SK-N-SH treated with all-trans-retinoic acid at 6 μM for 48 hours (cell line): ENCODE measurements around the gene SGPL1.

ENCODE experiments used
- ATAC-seq: fragments of 200-7000 bp; cut with Tn5 transposase; 3 replicates; pipeline ENCODE4 v1.9.1; 2020; ENCODE audit warnings: mild to moderate bottlenecking, moderate library complexity
- ARNTL ChIP-seq: fragments of 450-650 bp; formaldehyde crosslinking; IDR thresholded peaks from 2 replicates; pipeline ENCODE4 v1.5.0; 2020; ENCODE audit warnings: low read depth, mild to moderate bottlenecking, moderate library complexity, borderline replicate concordance
- BACH2 ChIP-seq: fragments of 250-450 bp; sonication (Bioruptor Pico); IDR thresholded peaks from 2 replicates; pipeline ENCODE4 v1.9.0; 2021; ENCODE audit warnings: mild to moderate bottlenecking, borderline replicate concordance
- CREB5 ChIP-seq: fragments of 250-450 bp; sonication (Bioruptor Pico); IDR thresholded peaks from 2 replicates; pipeline ENCODE4 v1.5.1; 2020; ENCODE audit warnings: low read depth, mild to moderate bottlenecking, moderate library complexity
- CSDC2 ChIP-seq: fragments of 250-450 bp; sonication (Bioruptor Pico); IDR thresholded peaks from 2 replicates; pipeline ENCODE4 v1.5.0; 2020; ENCODE audit warnings: mild to moderate bottlenecking, moderate library complexity
- CSRNP3 ChIP-seq: fragments of 250-450 bp; sonication (Bioruptor Pico); IDR thresholded peaks from 2 replicates; pipeline ENCODE4 v1.5.1; 2021; ENCODE audit warnings: mild to moderate bottlenecking, moderate library complexity
- ESRRG ChIP-seq: fragments of 250-450 bp; sonication (Bioruptor Pico); IDR thresholded peaks from 2 replicates; pipeline ENCODE4 v1.6.1; 2021; ENCODE audit warnings: mild to moderate bottlenecking
- GLIS3 ChIP-seq: fragments of 250-450 bp; sonication (Bioruptor Pico); IDR thresholded peaks from 2 replicates; pipeline ENCODE4 v1.5.0; 2020; ENCODE audit warnings: mild to moderate bottlenecking, moderate library complexity
- ISL1 ChIP-seq: fragments of 250-450 bp; sonication (Bioruptor Pico); IDR thresholded peaks from 2 replicates; pipeline ENCODE4 v2.1.2; 2022; ENCODE audit warnings: mild to moderate bottlenecking, moderate library complexity
- OSR1 ChIP-seq: fragments of 250-450 bp; sonication (Bioruptor Pico); IDR thresholded peaks from 2 replicates; pipeline ENCODE4 v1.8.0; 2022; ENCODE audit warnings: moderate library complexity, mild to moderate bottlenecking, inconsistent platforms
- PATZ1 ChIP-seq: fragments of 250-450 bp; sonication (Bioruptor Pico); IDR thresholded peaks from 2 replicates; pipeline ENCODE4 v1.8.0; 2020; ENCODE audit warnings: mild to moderate bottlenecking, moderate library complexity, borderline replicate concordance
- POU6F1 ChIP-seq: fragments of 250-450 bp; sonication (Bioruptor Pico); IDR thresholded peaks from 2 replicates; pipeline ENCODE4 v1.8.0; 2021; ENCODE audit warnings: low read depth, mild to moderate bottlenecking, moderate library complexity, borderline replicate concordance
- PPARA ChIP-seq: fragments of 250-450 bp; sonication (Bioruptor Pico); IDR thresholded peaks from 2 replicates; pipeline ENCODE4 v1.5.0; 2020; ENCODE audit warnings: mild to moderate bottlenecking, borderline replicate concordance
- RARB ChIP-seq: fragments of 250-450 bp; sonication (Bioruptor Pico); IDR thresholded peaks from 2 replicates; pipeline ENCODE4 v1.8.0; 2021; ENCODE audit warnings: mild to moderate bottlenecking, moderate library complexity
- TCF4 ChIP-seq: fragments of 250-450 bp; sonication (Bioruptor Pico); IDR thresholded peaks from 2 replicates; pipeline ENCODE4 v1.8.0; 2021; ENCODE audit warnings: mild to moderate bottlenecking, moderate library complexity, borderline replicate concordance
- TOX ChIP-seq: fragments of 250-450 bp; sonication (Bioruptor Pico); IDR thresholded peaks from 2 replicates; pipeline ENCODE4 v1.8.0; 2021; ENCODE audit warnings: mild to moderate bottlenecking, moderate library complexity, borderline replicate concordance
- TSHZ2 ChIP-seq: fragments of 250-450 bp; sonication (Bioruptor Pico); IDR thresholded peaks from 2 replicates; pipeline ENCODE4 v1.5.0; 2020; ENCODE audit warnings: mild to moderate bottlenecking, moderate library complexity
- ZC3H10 ChIP-seq: fragments of 250-450 bp; sonication (Bioruptor Pico); IDR thresholded peaks from 2 replicates; pipeline ENCODE4 v1.5.1; 2021; ENCODE audit warnings: mild to moderate bottlenecking, moderate library complexity
- ZFP3 ChIP-seq: fragments of 250-450 bp; sonication (Bioruptor Pico); IDR thresholded peaks from 2 replicates; pipeline ENCODE4 v1.5.0; 2020; ENCODE audit warnings: mild to moderate bottlenecking, moderate library complexity
- ZFP30 ChIP-seq: fragments of 450-650 bp; formaldehyde crosslinking; IDR thresholded peaks from 2 replicates; pipeline ENCODE4 v1.5.0; 2022; ENCODE audit warnings: mild to moderate bottlenecking, moderate library complexity
- ZNF565 ChIP-seq: fragments of 450-650 bp; formaldehyde crosslinking; conservative IDR thresholded peaks from 2 replicates; pipeline ENCODE4 v1.5.0; 2020; ENCODE audit warnings: low read depth, mild to moderate bottlenecking, moderate library complexity
- ZNF8 ChIP-seq: fragments of 450-650 bp; formaldehyde crosslinking; IDR thresholded peaks from 2 replicates; pipeline ENCODE4 v1.5.0; 2020; ENCODE audit warnings: mild to moderate bottlenecking, moderate library complexity

The SGPL1 gene

GRCh38 chr10:70834021-70834420, 18.3 kb downstream of the SGPL1 start:
- TF ChIP-seq POU6F1: no peak
- TF ChIP-seq ESRRG (CRISPR knock-in tag): no peak
- TF ChIP-seq ZNF565 (CRISPR knock-in tag): no peak
- no peak for TF ChIP-seq ZFP3 (CRISPR knock-in tag)
- TF ChIP-seq CSRNP3 (CRISPR knock-in tag): no peak
- no peak for TF ChIP-seq CSDC2 (CRISPR knock-in tag)
- TF ChIP-seq GLIS3 (CRISPR knock-in tag): no peak
- no peak for TF ChIP-seq BACH2
- TF ChIP-seq PATZ1: no peak
- no peak for TF ChIP-seq RARB (CRISPR knock-in tag)
- no peak for TF ChIP-seq ARNTL (CRISPR knock-in tag)
- no peak for TF ChIP-seq ISL1 (CRISPR knock-in tag)
- no peak for TF ChIP-seq TCF4
- TF ChIP-seq ZNF8 (CRISPR knock-in tag): no peak
- TF ChIP-seq PPARA: no peak
- TF ChIP-seq CREB5 (CRISPR knock-in tag): no peak
- no peak for TF ChIP-seq ZFP30 (CRISPR knock-in tag)
- no peak for TF ChIP-seq TSHZ2 (CRISPR knock-in tag)
- TF ChIP-seq TOX (CRISPR knock-in tag): no peak
- no peak for TF ChIP-seq ZC3H10 (CRISPR knock-in tag)
- no peak for ATAC-seq

- TF ChIP-seq POU6F1 (no peak), ZNF8 (CRISPR knock-in tag) (no peak), PPARA (no peak), ISL1 (CRISPR knock-in tag) (no peak), ZNF565 (CRISPR knock-in tag) (no peak), TCF4 (no peak), OSR1 (CRISPR knock-in tag) (no peak), CREB5 (CRISPR knock-in tag) (no peak), PATZ1 (no peak), ARNTL (CRISPR knock-in tag) (no peak)
- no peak for ATAC-seq
Measured at GRCh38 chr10:70834441-70835151, 18.8 kb downstream of the SGPL1 start.
